GM19193 (cell line): Measurements from ENCODE around the gene TNFRSF12A.

ENCODE experiments used
- POLR2A ChIP-seq: IDR thresholded peaks from 4 replicates; pipeline ENCODE4 v1.6.1; 2011; ENCODE audit not compliant: insufficient read depth, insufficient read length; ENCODE audit errors: extremely low read depth

Gene TNFRSF12A

GRCh38 chr16:3025032-3026002, 5.1 kb downstream of the TNFRSF12A start:
- no peak for TF ChIP-seq POLR2A

- no peak for TF ChIP-seq POLR2A
These were observed 5.8 kb downstream of the TNFRSF12A start for GRCh38 chr16:3026003-3026378.

- no peak for TF ChIP-seq POLR2A
These were observed 6.7 kb downstream of the TNFRSF12A start for GRCh38 chr16:3026609-3027488.

- no peak for TF ChIP-seq POLR2A
These were observed 7.3 kb downstream of the TNFRSF12A start for GRCh38 chr16:3027489-3027795.

GRCh38 chr16:3027983-3028715, 8.0 kb downstream of the TNFRSF12A start:
- TF ChIP-seq POLR2A, result peak; percentile 37

- no peak for TF ChIP-seq POLR2A
These were observed 8.7 kb downstream of the TNFRSF12A start for GRCh38 chr16:3028716-3029319.

- no peak for TF ChIP-seq POLR2A
These were observed 9.5 kb downstream of the TNFRSF12A start for GRCh38 chr16:3029491-3030221.

GRCh38 chr16:3030222-3031212, 10.3 kb downstream of the TNFRSF12A start:
- TF ChIP-seq POLR2A, result no peak

GRCh38 chr16:3032624-3033023, 12.5 kb downstream of the TNFRSF12A start:
- no peak for TF ChIP-seq POLR2A

GRCh38 chr16:3035289-3035971, 15.3 kb downstream of the TNFRSF12A start:
- no peak for TF ChIP-seq POLR2A

- TF ChIP-seq POLR2A, result no peak
These were observed 16.0 kb downstream of the TNFRSF12A start for GRCh38 chr16:3035972-3036725.
